ENCODE data around the gene HS3ST6.

The HS3ST6 gene

GRCh38 chr16:1917056-1917664, 1.1 kb downstream of the HS3ST6 start:
- no peak for DNase-seq (ENCODE audit: extremely low spot score)
- no peak for TF ChIP-seq CTCF (IDR thresholded peaks at IDR 0.05; ENCODE audit: control extremely low read depth, extremely low read depth, low read depth, missing control alignments)
- POLR2A ChIA-PET, result no interaction called here
- CTCF ChIA-PET, result interaction anchor here (1.1 to 1.6 kb wide), 2 partner anchors 11 to 24 kb away, joined by 3 to 5 read pairs; no protein-coding TSS in a partner anchor

- no peak for TF ChIP-seq CTCF (IDR thresholded peaks at IDR 0.05; ENCODE audit: control extremely low read depth, extremely low read depth, low read depth, missing control alignments)
- POLR2A ChIA-PET, result no interaction called here
- DNase-seq (ENCODE audit: extremely low spot score), result no peak
- CTCF ChIA-PET, result interaction anchor here (1.1 to 1.6 kb wide), 2 partner anchors 11 to 24 kb away, joined by 3 to 5 read pairs; no protein-coding TSS in a partner anchor
These were observed 1.6 kb downstream of the HS3ST6 start for GRCh38 chr16:1916640-1916990.

- TF ChIP-seq CTCF (IDR thresholded peaks at IDR 0.05; ENCODE audit: control extremely low read depth, extremely low read depth, low read depth, missing control alignments), result no peak
- CTCF ChIA-PET, result interaction anchor here (1.0 to 1.6 kb wide), 3 partner anchors 12 to 53 kb away, joined by 3 to 5 read pairs (median 3); no protein-coding TSS in a partner anchor
- no peak for DNase-seq (ENCODE audit: extremely low spot score)
- POLR2A ChIA-PET, result no interaction called here
These were observed 2.2 kb downstream of the HS3ST6 start for GRCh38 chr16:1915732-1916639.

GRCh38 chr16:1914988-1915387, 3.2 kb downstream of the HS3ST6 start:
- ChIA-PET CTCF (interaction anchor here (1.0 to 1.4 kb wide), 2 partner anchors 9 to 52 kb away, joined by 3 read pairs; no protein-coding TSS in a partner anchor), POLR2A (no interaction called here)
- no peak for DNase-seq (ENCODE audit: extremely low spot score)
- no peak for TF ChIP-seq CTCF (IDR thresholded peaks at IDR 0.05; ENCODE audit: control extremely low read depth, extremely low read depth, low read depth, missing control alignments)

- no peak for TF ChIP-seq CTCF (IDR thresholded peaks at IDR 0.05; ENCODE audit: control extremely low read depth, extremely low read depth, low read depth, missing control alignments)
- CTCF ChIA-PET, result interaction anchor here (1.4 kb wide), 1 partner anchor 10 kb away, joined by 3 read pairs; no protein-coding TSS in a partner anchor
- POLR2A ChIA-PET, result no interaction called here
- no peak for DNase-seq (ENCODE audit: extremely low spot score)
These were observed 4.1 kb downstream of the HS3ST6 start for GRCh38 chr16:1914084-1914608.

GRCh38 chr16:1913327-1914083, 4.7 kb downstream of the HS3ST6 start:
- ChIA-PET CTCF (interaction anchor here (1.4 kb wide), 1 partner anchor 10 kb away, joined by 3 read pairs; no protein-coding TSS in a partner anchor), POLR2A (no interaction called here)
- TF ChIP-seq CTCF (IDR thresholded peaks at IDR 0.05; ENCODE audit: control extremely low read depth, extremely low read depth, low read depth, missing control alignments), result no peak
- no peak for DNase-seq (ENCODE audit: extremely low spot score)
